ENCODE data around the gene ANAPC5.

DNA sequence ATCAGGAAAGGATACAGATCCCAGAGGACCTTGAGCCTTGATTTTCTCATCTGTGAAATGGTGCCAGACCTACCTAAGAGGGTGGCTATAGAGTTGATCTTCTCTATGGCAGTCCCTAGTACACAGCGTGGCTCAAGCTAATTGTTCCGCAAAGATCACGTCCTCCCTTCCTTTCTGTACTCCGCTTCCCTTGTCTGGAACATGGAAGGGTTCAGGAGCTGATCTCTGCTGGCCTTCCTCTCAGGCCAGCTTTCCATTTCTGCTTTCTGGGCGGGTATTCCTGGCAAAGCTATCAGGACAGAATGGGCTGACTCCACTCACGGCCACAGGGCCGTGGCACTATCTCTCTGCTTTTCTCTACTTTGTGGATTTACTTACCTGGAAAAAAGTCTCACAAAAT lies 62.2 kb downstream of the ANAPC5 start:
- TF ChIP-seq, protein P1, sequence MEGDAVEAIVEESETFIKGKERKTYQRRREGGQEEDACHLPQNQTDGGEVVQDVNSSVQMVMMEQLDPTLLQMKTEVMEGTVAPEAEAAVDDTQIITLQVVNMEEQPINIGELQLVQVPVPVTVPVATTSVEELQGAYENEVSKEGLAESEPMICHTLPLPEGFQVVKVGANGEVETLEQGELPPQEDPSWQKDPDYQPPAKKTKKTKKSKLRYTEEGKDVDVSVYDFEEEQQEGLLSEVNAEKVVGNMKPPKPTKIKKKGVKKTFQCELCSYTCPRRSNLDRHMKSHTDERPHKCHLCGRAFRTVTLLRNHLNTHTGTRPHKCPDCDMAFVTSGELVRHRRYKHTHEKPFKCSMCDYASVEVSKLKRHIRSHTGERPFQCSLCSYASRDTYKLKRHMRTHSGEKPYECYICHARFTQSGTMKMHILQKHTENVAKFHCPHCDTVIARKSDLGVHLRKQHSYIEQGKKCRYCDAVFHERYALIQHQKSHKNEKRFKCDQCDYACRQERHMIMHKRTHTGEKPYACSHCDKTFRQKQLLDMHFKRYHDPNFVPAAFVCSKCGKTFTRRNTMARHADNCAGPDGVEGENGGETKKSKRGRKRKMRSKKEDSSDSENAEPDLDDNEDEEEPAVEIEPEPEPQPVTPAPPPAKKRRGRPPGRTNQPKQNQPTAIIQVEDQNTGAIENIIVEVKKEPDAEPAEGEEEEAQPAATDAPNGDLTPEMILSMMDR (IDR thresholded peaks at IDR 0.05) = no peak
- no peak for TF ChIP-seq POLR2AphosphoS5 (IDR thresholded peaks at IDR 0.05)
